ENCODE data around the gene DNAJC17. TPM values are rescaled to one million over a fixed set of nuclear protein-coding genes. Genes with fewer than 3 reads are reported as not detected.

DNAJC17 gene
- total RNA-seq, 1 experiment from 2014 or later: 53.3 TPM

DNA sequence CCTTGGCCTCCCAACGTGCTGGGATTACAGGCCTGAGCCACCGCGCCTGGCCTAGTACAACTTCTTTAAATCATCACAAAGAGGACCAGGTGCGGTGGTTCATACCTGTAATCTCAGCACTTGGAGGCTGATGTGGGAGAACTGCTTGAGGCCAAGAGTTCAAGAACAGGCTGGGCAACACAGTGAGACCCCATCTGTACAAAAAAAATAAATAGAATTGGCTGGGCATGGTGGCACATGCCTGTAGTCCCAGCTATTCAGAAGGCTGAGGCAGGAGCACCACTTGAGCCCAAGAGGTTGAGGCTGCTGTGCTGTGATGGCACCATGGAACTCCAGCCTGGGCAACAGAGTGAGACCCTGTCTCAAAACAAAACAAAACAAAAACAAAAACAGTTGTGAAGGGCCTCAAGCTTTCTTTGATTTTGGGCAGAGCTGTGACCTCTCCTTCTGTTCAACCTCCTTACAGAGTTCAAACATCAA is 58.1 kb downstream of the DNAJC17 start:
- BruUV-seq (replicated peaks): no TSS peak
- intact Hi-C loops (cut with micrococcal nuclease): no loop called here
- Histone ChIP-seq H3K4me2 (ENCODE audit: low read length) (no peak overlapping the region), H3K36me3 (ENCODE audit: low read depth, low read length) (peaks cover 24% of the 10 kb centered on the region; the same call in 1 of the 2 replicates), H2AFZ (ENCODE audit: low read length) (no peak overlapping the region), H3K4me3 (ENCODE audit: low read length) (no peak overlapping the region), H3K9me3 (ENCODE audit: low read length) (no peaks in the 10 kb centered on the region), H3K27ac (ENCODE audit: low read length) (no peak overlapping the region), H3K9me2 (replicated peaks; ENCODE audit: low read length) (no peaks in the 10 kb centered on the region), H3K27me3 (ENCODE audit: low read length) (no peaks in the 10 kb centered on the region), H3K4me1 (ENCODE audit: insufficient read depth, low read length) (peaks cover 12% of the 10 kb centered on the region), H3K9ac (ENCODE audit: low read length) (no peak overlapping the region), H3K79me2 (ENCODE audit: low read length) (peaks cover 48% of the 10 kb centered on the region), H4K20me1 (ENCODE audit: low read length) (no peaks in the 10 kb centered on the region), H3F3A (ENCODE audit: low read length, unreplicated experiment) (peaks cover 3% of the 10 kb centered on the region)
- DNase-seq (no peak), ATAC-seq (no peak)
- TF ChIP-seq, protein P1, sequence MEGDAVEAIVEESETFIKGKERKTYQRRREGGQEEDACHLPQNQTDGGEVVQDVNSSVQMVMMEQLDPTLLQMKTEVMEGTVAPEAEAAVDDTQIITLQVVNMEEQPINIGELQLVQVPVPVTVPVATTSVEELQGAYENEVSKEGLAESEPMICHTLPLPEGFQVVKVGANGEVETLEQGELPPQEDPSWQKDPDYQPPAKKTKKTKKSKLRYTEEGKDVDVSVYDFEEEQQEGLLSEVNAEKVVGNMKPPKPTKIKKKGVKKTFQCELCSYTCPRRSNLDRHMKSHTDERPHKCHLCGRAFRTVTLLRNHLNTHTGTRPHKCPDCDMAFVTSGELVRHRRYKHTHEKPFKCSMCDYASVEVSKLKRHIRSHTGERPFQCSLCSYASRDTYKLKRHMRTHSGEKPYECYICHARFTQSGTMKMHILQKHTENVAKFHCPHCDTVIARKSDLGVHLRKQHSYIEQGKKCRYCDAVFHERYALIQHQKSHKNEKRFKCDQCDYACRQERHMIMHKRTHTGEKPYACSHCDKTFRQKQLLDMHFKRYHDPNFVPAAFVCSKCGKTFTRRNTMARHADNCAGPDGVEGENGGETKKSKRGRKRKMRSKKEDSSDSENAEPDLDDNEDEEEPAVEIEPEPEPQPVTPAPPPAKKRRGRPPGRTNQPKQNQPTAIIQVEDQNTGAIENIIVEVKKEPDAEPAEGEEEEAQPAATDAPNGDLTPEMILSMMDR (conservative IDR thresholded peaks at IDR 0.05; ENCODE audit: low read depth, low read length): no peak
- TF ChIP-seq EZH2 (IDR thresholded peaks at IDR 0.05; ENCODE audit: low read length, unreplicated experiment) (no peak), EZH2phosphoT487 (IDR thresholded peaks at IDR 0.05; ENCODE audit: borderline replicate concordance, low read length) (no peak)
- CTCF ChIA-PET: no interaction called here
- POLR2A ChIA-PET (ENCODE audit: unreplicated experiment): no interaction called here

- Histone ChIP-seq H3K36me3 (ENCODE audit: low read depth, low read length) (peaks cover 33% of the 10 kb centered on the region; the same call in 1 of the 2 replicates), H3K79me2 (ENCODE audit: low read length) (peaks cover 36% of the 10 kb centered on the region), H3K27me3 (ENCODE audit: low read length) (no peaks in the 10 kb centered on the region), H3K9me2 (replicated peaks; ENCODE audit: low read length) (no peaks in the 10 kb centered on the region), H3F3A (ENCODE audit: low read length, unreplicated experiment) (peaks cover 3% of the 10 kb centered on the region), H3K9me3 (ENCODE audit: low read length) (no peaks in the 10 kb centered on the region), H3K4me2 (ENCODE audit: low read length) (no peak overlapping the region), H3K4me3 (ENCODE audit: low read length) (no peak overlapping the region), H2AFZ (ENCODE audit: low read length) (no peak overlapping the region), H3K4me1 (ENCODE audit: insufficient read depth, low read length) (peaks cover 5% of the 10 kb centered on the region), H3K9ac (ENCODE audit: low read length) (no peak overlapping the region), H3K27ac (ENCODE audit: low read length) (no peak overlapping the region), H4K20me1 (ENCODE audit: low read length) (no peaks in the 10 kb centered on the region)
- no peak for TF ChIP-seq EZH2 (IDR thresholded peaks at IDR 0.05; ENCODE audit: low read length, unreplicated experiment)
- TF ChIP-seq, protein P1 (conservative IDR thresholded peaks at IDR 0.05; ENCODE audit: low read depth, low read length): no peak
- no peak for TF ChIP-seq EZH2phosphoT487 (IDR thresholded peaks at IDR 0.05; ENCODE audit: borderline replicate concordance, low read length)
- CTCF ChIA-PET: interaction anchor here (1.7 to 2.2 kb wide), 2 partner anchors 21 to 29 kb away, joined by 9 to 14 read pairs; partner anchors contain the start of gene C15orf62
- BruUV-seq (replicated peaks): no TSS peak
- intact Hi-C loops (cut with micrococcal nuclease): loop anchor here (2.0 kb wide), 1 partner anchor 147 kb away; the partner anchor contains the start of gene VPS18
- no peak for ATAC-seq
- DNase-seq: no peak
- POLR2A ChIA-PET (ENCODE audit: unreplicated experiment): no interaction called here
Observed at GRCh38 chr15:40747685-40748631, 59.3 kb downstream of the DNAJC17 start.

All from PC-3 (cell line).